ENCODE results near the gene GAS2L3. TPM values are rescaled to one million over a fixed set of nuclear protein-coding genes. Genes with fewer than 3 reads are reported as not detected.

The GAS2L3 gene
- total and polyA plus RNA-seq, 9 of the 15 experiments (the other 6 are each of a cell fraction or from before 2014, with no cell fraction given), result 1.5 to 9.8 (median 3.5) TPM

DNA sequence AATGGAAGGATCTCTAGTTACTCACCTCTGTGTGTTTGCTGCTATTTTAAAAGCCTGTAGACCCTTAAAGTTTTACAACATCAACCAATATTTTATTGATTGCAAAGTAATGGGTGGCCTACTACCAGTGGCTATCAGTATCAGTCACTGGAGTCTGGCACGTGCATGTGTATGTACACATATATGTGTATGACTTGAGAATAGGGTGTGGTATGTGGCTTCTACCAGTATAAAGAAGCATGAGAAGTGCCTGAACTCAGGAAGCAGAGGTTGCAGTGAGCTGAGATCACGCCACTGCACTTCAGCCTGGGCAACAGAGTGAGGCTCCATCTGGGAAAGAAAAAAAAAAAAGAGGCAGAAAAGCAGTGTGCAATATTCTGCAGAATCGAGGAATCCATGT is 45.5 kb upstream of the GAS2L3 start:
- no peak for TF ChIP-seq RFX1 (IDR thresholded peaks at IDR 0.05)
- no peak for TF ChIP-seq TAF7 (tag; IDR thresholded peaks at IDR 0.05)
- no peak for TF ChIP-seq CTBP1 (IDR thresholded peaks at IDR 0.05; ENCODE audit: borderline replicate concordance)
- no peak for TF ChIP-seq KDM1A (IDR thresholded peaks at IDR 0.05)
- TF ChIP-seq NFYB (IDR thresholded peaks at IDR 0.05; ENCODE audit: extremely low read depth, insufficient read length), result no peak
- TF ChIP-seq, protein P1, sequence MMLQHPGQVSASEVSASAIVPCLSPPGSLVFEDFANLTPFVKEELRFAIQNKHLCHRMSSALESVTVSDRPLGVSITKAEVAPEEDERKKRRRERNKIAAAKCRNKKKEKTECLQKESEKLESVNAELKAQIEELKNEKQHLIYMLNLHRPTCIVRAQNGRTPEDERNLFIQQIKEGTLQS (IDR thresholded peaks at IDR 0.05), result no peak
- TF ChIP-seq, protein P1 (CRISPR knock-in tag; conservative IDR thresholded peaks at IDR 0.05), result no peak
- no peak for TF ChIP-seq ZZZ3 (IDR thresholded peaks at IDR 0.05)
- TF ChIP-seq, protein P2, sequence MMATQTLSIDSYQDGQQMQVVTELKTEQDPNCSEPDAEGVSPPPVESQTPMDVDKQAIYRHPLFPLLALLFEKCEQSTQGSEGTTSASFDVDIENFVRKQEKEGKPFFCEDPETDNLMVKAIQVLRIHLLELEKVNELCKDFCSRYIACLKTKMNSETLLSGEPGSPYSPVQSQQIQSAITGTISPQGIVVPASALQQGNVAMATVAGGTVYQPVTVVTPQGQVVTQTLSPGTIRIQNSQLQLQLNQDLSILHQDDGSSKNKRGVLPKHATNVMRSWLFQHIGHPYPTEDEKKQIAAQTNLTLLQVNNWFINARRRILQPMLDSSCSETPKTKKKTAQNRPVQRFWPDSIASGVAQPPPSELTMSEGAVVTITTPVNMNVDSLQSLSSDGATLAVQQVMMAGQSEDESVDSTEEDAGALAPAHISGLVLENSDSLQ (IDR thresholded peaks at IDR 0.05), result no peak
- TF ChIP-seq, protein P3, sequence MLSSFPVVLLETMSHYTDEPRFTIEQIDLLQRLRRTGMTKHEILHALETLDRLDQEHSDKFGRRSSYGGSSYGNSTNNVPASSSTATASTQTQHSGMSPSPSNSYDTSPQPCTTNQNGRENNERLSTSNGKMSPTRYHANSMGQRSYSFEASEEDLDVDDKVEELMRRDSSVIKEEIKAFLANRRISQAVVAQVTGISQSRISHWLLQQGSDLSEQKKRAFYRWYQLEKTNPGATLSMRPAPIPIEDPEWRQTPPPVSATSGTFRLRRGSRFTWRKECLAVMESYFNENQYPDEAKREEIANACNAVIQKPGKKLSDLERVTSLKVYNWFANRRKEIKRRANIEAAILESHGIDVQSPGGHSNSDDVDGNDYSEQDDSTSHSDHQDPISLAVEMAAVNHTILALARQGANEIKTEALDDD (IDR thresholded peaks at IDR 0.05), result no peak
- Histone ChIP-seq H3K9me3 (replicated peaks; ENCODE audit: control insufficient read depth, insufficient read depth, low read depth, low read length) (no peaks in the 10 kb centered on the region), H3K79me2 (ENCODE audit: control insufficient read depth, insufficient read depth, low read length) (no peaks in the 10 kb centered on the region), H3K27me3 (ENCODE audit: control insufficient read depth in 2 of 2, insufficient read depth in 2 of 2, low read length in 2 of 2) (no peaks in the 10 kb centered on the region; a peak in 2 of 5 replicates), H3K27ac (ENCODE audit: extremely low read depth, low read depth, low read length) (no peak overlapping the region), H3K4me3 (no peak overlapping the region), H3K4me1 (replicated peaks in 1 of 2; ENCODE audit: control insufficient read depth in 2 of 2, insufficient read depth in 2 of 2, low read length in 2 of 2) (no peaks in the 10 kb centered on the region), H3K4me2 (ENCODE audit: insufficient read depth, low read length) (no peak overlapping the region), H3K9ac (ENCODE audit: insufficient read depth in 1 of 2, low read depth in 2 of 2, low read length in 2 of 2) (no peak overlapping the region), H3K9me1 (ENCODE audit: control insufficient read depth, insufficient read depth, low read length) (no peaks in the 10 kb centered on the region), H4K20me1 (replicated peaks; ENCODE audit: control insufficient read depth, insufficient read depth, low read length) (no peaks in the 10 kb centered on the region), H2AFZ (ENCODE audit: low read depth, low read length) (no peak overlapping the region), H3K36me3 (ENCODE audit: control insufficient read depth, insufficient read depth, low read length) (no peaks in the 10 kb centered on the region)
- intact Hi-C loops (cut with micrococcal nuclease), result no loop called here
- FAIRE-seq (no peak), ATAC-seq (no peak), DNase-seq (ENCODE audit: extremely low read depth in 1 of 4, low spot score in 3 of 4) (no peak)
- 7% methylated on average over 2 of the region's 3 CpGs for WGBS (ENCODE audit: insufficient coverage, low coverage, missing lambda C conversion rate)
- POLR2A ChIA-PET, result no interaction called here
- CTCF ChIA-PET (ENCODE audit: low intra/inter-chr PET ratio), result no interaction called here
- in situ Hi-C loops (cut with MboI), result no loop called here
- no TSS peak for BruUV-seq (replicated peaks)
